22Rv1 (cell line): ENCODE measurements around the gene PCMT1.

Experiments used
- H3K27ac ChIP-seq: fragments of 450-650 bp; 2 replicates; pipeline ENCODE4 v1.5.1; 2017
- ZFX ChIP-seq: fragments of 450-650 bp; IDR thresholded peaks from 2 replicates; pipeline ENCODE4 v1.6.1; 2017; ENCODE audit warnings: antibody characterized with exemption, borderline replicate concordance
- TF ChIP-seq, protein P1 (sequence below): fragments of 450-650 bp; IDR thresholded peaks from 2 replicates; pipeline ENCODE4 v1.5.1; 2017; ENCODE audit warnings: mild to moderate bottlenecking

PCMT1 gene

DNA sequence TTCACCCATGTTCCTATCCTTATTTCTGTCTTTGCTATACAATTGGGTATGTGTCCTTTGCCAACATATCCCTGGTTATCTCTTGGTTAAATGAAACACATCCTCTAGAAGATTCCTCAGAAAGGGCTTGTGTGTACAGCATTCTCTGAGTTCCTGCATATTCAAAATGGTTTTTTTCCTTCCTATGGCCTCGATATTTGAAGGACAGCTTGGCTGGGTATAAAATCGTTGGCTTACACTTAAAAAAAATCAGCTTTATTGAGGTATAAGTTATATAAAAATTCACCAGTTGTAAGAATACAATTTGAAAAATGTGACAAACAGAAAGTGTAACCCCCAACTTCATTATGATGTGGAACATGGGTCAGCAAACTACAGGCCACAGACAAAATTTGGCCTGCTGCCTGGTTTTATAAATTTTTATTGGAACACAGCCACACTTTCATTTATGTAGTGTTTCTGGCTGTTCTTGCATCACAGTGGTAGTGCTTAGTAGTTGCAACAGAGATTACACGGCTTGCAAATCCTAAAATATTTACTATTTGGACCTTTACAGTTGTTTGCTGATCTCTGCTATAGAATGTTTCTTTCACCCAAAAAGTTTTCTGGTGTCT, 16.7 kb downstream of the PCMT1 start:
- H3K27ac ChIP-seq, result no peak overlapping the region
- TF ChIP-seq ZFX, result no peak
- TF ChIP-seq, protein P1, sequence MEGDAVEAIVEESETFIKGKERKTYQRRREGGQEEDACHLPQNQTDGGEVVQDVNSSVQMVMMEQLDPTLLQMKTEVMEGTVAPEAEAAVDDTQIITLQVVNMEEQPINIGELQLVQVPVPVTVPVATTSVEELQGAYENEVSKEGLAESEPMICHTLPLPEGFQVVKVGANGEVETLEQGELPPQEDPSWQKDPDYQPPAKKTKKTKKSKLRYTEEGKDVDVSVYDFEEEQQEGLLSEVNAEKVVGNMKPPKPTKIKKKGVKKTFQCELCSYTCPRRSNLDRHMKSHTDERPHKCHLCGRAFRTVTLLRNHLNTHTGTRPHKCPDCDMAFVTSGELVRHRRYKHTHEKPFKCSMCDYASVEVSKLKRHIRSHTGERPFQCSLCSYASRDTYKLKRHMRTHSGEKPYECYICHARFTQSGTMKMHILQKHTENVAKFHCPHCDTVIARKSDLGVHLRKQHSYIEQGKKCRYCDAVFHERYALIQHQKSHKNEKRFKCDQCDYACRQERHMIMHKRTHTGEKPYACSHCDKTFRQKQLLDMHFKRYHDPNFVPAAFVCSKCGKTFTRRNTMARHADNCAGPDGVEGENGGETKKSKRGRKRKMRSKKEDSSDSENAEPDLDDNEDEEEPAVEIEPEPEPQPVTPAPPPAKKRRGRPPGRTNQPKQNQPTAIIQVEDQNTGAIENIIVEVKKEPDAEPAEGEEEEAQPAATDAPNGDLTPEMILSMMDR, result no peak

DNA sequence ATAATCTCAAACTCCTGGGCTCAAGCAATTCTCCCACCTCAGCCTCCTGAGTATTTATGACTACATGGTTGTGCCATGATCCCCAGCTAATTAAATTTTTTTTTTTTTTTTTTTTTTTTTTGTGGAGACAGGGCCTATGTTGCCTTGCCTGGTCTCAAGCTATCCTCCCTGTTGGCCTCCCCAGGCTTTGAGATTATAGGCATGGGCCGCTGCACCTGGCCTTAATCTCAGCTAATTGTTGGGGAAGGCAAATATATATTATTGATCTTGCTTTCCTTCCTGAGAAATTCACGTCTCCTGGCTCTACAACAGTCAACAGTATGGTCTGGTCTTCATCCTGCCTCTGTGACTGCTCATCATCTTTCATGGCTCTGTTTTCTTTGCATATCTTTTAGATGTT, 20.1 kb downstream of the PCMT1 start:
- TF ChIP-seq ZFX, result no peak
- TF ChIP-seq, protein P1, result no peak
- no peak overlapping the region for H3K27ac ChIP-seq

DNA sequence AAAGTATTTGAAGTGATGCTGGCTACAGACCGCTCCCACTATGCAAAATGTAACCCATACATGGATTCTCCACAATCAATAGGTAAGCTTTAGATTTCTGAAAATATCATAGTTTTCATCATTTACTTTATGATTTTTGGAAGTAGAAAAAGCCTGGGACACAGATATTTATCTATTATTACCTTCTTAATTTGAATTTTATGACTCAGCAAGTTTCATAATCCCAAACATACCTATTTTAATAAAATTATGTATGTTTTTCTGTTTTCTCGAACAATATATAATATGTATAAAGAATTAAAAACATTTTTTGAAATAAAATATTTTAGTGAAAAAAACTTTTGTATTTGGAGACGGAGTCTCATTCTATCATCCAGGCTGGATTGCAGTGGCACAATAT, 21.6 kb downstream of the PCMT1 start:
- no peak for TF ChIP-seq ZFX
- TF ChIP-seq, protein P1, result no peak
- no peak overlapping the region for H3K27ac ChIP-seq

DNA sequence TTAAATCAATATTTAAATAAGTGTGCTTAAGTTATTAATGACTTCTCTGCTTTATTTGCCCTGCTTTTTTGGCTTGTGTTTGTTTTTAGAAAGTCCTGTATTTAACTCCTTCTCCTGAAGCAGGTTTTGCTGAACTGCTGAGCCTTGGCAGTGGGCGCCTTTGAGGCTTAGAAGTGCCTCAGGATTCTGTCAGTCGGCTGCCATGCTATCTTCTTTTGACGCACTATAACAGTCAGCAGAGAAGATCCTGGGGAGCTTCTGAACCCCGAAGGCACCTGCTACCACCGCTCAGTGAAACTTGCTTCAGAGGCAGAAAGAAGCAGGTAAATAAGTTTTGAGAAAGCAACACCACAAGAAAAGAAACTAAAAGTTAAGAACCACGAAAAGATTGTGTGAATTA, 22.4 kb downstream of the PCMT1 start:
- TF ChIP-seq, protein P1, result no peak
- no peak for TF ChIP-seq ZFX
- no peak overlapping the region for H3K27ac ChIP-seq

DNA sequence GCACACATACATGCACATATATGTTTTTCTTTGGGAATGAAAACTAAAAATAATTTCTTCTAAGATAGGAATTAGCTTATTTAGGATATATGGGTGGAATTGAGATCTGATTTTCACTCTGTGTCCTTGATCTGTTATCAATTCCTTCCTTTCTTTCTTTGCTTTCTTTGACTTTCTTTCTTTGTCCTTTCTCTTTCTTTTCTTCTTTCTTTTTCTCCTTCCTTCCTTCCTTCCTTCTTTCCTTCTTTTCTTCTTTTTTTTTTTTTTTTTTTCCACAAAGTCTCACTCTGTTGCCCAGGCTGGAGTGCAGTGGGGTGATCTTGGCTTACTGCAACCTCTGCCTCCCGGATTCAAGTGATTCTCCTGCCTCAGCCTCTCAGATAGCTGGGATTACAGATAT, 28.1 kb downstream of the PCMT1 start:
- H3K27ac ChIP-seq, result no peak overlapping the region
- TF ChIP-seq, protein P1, result no peak
- TF ChIP-seq ZFX, result no peak

DNA sequence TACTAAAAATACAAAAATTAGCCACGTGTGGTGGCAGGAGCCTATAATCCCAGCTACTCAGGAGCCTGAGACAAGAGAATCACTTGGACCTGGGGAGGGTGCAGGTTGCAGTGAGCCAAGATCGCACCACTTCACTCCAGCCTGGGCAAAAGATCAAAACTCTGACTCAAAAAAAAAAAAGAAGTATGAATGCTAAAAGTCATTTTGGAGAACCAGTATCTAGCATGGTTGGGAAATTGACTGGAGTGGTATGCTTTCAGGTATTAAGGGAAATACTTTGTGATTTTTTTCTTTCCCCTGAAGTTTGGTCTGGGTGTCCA, 30.1 kb downstream of the PCMT1 start:
- no peak for TF ChIP-seq ZFX
- TF ChIP-seq, protein P1, result no peak

DNA sequence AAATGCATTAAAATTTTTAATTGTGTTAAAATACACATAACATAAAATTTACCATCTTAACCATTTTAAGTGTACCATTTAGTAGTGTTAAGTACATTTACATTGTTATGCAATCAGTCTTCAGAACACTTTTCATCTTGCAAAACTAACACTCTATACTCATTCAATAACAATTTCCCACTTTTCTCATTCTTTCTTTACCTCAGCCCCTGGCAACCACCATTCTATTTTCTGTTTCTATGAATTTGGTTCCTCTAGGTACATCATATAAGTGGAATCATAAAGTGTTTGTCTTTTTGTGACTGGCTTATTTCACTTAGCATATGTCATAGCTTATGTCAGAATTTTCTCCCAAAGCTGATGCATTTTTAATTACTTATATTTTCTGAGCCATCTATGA, 32.2 kb downstream of the PCMT1 start:
- no peak overlapping the region for H3K27ac ChIP-seq
- TF ChIP-seq, protein P1, result no peak
- TF ChIP-seq ZFX, result no peak

More for the DNA sequence above, 30.1 kb downstream of the PCMT1 start:
- H3K27ac ChIP-seq, result 0 out of 2 replicates have a peak overlapping the region, but pooled peaks have one; percentile 18
